Hematopoietic multipotent progenitor cell treated with erythropoietin and hydrocortisone succinate and interleukin-3 and kit ligand, for 17 days (in vitro differentiated cells): ENCODE data around the gene KCTD8.

Experiments
- DNase-seq: peaks from one replicate; pipeline ENCODE4 v3.0.0-alpha.2; 2015; ENCODE audit warnings: low spot score

Gene KCTD8

DNA sequence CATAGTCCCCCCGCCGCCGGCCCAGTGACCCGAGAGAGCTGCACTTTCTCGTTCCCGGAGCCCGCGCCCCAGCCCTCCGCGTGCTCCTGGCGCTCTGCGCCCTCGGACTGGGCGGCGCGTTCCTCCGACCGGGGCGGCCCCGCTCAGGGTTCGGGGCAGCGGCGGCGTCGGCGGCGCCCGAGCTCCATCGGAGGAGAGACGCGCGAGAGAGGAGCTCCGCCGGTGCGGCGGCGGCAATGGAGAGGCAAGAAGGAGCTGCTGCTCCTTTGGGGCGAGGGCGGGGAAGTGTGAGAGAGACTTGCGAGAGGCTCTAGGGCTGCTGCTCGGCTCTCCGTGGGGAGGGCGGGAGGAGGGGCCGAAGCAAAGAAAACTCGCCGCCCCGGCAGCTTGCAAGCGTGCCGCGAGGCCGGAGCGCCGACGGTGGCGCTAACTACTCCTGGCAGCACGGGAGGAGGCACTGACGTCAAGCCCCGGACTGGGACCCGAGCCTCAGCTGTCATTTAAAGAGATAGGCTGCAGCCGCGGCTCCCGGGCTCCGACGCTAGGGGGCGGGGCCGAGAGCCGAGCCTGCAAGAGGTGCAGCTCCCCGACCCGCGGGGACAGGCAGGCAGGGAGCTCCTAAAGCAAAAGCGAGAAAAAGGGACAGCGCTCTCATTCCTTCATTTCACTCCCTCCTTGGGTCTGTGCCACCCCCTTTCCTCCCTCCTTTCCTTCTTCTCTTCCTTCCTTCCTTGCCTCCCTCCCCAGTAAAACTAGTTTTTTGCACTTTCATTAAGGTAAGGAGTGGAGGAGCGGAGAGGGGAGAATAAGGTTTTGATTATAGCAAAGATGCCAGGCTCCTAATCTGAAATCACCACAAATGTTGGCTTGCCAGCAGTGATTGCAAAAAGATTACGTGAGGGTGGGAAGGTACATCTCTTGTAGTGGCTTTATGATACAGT lies at the start of gene KCTD8:
Gene KCTD8, minus strand, starts transcription at position 289 of the 941 bp plus-strand sequence.
- DNase-seq: peak; percentile 8

DNA sequence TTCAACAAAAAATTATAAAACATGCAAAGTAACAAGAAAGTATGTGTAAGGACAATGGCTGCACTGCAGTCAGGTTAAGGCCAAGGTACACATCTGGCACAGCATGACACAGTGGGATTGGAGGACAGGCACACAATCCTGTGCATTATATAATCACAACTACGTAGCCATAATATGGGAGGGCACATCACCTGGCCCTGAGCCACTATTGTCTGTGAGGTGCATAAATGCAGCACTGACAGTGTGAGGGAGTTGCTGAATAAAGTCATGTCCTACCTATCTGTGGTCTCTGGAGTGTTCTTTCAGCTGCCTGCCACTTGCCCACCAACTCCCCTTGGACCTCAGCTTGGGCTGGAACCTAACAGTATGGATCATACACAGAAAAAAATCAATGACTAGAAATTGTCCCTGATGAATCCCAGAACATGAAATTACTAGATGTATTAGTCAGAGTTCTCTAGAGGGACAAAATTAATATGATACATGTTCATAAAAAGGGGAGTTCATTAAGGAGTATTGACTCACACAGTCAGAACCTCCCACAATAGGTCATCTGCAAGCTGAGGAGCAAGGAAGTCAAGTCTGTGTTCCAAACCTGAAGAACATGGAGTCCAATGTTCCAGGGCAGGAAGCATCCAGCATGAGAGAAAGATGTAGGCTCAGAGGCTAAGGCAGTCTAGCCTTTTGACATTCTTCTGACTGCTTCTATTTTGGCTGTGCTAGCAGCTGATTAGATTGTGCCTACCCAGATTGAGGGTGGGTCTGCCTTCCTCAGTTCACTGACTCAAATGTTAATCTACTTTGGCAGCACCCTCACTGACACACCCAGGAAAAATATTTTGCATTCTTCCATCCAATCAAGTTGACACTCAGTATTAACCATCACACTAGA lies 46.4 kb upstream of the KCTD8 start:
- no peak for DNase-seq

DNA sequence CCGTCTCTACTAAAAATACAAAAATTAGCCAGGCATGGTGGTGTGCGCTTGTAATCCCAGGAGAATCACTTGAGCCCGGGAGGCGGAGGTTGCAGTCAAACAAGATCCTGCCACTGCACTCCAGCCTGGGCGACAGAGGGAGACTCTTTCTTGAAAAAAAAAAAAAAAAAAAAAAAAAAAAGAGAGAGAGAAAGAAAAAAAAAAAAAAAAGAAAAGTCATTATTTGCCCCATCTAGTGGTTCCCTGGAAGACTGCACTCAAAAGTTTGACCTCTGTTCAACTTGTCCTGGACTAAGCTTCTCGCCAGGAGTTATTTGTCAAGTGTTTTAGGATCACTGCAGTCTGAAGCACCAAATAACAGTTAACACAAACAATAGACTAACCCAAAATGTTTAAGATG lies 45.3 kb upstream of the KCTD8 start:
- no peak for DNase-seq

DNA sequence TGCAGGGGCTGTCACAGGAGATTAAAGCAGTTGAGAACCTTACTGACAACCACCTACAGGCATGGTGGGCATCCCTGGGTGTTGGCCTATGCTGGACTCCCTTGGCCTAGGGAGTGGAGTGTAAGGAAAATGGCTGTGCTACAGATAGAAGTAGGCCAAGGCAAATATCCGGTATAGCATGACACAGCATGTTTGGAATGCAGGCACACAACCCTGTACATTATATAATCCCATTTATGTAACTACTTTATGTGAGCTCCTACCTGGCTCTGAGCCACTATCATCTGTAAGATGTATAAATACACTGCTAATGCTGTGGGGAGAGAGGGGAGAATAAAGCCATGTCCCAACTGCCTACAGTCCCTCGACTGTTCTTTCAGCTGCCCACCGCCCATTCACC lies 38.7 kb upstream of the KCTD8 start:
- DNase-seq: no peak

DNA sequence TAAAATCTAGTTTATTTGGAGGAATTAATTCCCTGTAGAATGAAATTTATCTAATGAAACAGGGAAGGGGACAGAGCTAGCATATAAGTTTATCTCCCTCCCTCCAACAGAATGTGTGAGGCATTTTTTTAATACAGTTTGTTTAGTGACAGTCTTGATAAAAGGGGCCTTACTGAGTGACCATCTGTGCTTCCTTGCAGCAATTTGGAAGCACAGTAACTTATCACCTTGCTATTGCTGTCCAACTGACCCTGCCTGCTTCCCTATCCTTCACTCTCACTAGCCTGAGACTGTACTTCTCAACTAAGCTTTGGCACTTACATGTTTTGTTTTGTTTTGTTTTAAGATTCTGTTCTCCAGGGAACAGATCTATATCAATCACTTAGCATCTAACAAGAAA lies 31.1 kb upstream of the KCTD8 start:
- DNase-seq: no peak

DNA sequence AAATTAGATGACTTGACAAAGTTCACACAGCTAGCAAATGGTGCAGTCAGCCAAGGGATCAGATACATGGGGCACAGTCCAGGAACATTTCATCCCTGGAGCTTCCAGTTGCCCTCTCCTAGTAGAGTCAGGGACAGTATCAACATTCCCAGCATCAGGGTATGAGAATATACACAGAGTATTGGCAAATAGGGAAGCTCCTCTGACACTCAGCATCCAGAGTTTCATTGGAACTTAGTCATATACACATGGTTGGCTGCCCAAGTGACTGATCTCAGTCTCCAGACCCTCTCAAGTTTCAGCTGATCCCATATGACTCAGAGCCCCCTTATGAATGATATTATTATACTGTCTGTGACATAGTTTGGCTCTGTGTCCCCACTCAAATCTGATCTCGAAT lies 13.7 kb upstream of the KCTD8 start:
- DNase-seq: no peak

DNA sequence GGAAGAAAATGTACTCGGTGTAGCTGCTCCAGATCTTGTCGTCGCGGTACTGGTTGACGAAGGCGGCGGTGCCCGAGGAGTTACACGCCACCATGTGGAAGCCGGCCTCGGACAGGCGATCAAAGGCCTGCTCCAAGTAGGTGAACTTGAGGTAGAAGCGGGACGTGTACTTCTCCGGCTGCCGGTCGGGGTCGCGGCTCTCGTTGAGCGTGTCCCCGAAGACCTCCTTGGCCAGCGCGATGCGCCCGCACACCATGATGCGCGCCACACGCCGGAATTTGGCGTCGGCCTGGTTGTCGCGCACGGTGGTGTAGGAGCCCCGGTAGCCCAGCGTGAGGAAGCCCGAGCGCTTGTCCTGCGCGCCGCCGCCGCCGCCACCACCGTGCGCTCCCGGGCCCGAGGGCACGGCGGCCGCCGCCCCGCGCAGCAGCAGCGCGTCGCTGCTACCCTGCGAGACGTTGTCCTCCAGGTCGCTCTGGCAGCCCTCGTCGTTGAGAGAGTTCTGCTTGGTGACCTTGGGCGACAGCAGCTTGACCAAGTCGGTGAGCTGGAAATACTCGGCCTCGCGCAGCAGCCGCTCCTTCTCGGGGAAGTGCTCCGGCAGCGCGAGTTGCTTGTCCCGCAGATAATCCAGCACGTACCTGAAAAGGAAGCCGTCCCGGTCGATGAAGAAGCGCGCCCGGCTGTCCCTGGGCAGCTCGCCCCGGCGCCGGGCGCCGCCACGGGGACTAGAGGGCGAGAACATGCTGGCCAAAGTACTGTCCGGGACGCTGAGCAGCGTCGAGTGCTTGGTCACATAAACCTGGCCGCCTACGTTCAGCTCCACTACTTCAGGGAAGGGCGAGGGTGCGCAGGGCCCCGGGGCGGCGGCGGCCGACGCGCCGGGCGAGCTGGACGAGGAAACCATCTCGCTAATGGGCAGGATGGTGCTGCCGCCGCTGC lies 775 bp downstream of the KCTD8 start:
- no peak for DNase-seq

DNA sequence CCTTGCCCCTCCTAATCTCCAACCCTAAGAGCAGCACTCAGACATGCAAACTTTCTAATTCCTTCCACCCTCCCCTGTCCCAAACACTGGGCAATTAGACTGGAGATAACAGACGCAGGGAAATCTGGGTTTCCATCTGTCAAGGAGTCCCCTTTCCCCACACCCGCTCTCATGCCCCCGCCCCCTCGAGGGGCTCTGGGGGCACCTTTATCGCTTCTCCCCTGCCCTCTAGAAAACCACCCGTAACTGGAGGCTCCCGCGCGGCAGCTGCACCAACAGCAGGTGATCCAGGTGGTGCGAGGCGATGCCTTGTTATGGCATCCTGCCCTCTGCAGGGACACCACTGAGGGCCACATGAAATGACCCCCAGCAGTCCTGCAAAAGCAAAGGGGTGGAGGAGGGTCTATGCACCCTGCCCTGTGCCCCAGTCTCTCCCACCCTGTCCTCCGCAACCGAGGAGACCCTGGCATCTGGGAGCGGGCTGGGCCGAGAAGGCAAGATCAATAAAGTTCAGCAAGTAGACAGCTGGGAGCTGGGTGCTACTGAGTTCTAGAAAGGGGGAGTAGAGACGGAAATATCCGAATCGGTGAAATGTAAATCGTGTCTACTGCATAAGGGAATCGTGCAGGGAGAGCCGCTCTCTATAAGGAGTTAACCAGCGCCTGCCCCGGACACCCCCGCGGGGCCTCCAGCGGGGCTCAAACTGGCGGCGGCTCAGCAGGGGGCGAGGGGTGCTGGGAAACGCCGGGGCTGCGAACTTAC lies 1.6 kb downstream of the KCTD8 start:
- no peak for DNase-seq

DNA sequence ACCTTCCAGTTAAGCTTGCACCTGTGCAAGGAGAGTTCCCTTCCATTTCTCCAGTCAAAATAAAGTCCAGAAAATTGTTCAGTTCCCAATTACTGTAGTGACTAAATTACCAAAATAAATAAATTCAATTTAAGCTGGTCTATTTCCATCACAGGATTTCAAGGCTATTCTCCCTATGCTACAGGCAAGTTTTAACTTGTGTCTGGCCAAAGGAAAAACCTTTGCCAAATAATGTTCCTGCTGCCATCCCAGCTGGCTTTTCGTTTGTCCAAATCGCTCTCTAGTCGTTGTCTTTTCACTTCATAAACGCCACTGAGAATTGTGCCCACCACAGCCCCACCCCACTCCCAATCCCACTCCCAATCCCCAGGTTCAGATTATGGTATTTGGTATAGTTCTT lies 2.4 kb downstream of the KCTD8 start:
- DNase-seq: no peak

DNA sequence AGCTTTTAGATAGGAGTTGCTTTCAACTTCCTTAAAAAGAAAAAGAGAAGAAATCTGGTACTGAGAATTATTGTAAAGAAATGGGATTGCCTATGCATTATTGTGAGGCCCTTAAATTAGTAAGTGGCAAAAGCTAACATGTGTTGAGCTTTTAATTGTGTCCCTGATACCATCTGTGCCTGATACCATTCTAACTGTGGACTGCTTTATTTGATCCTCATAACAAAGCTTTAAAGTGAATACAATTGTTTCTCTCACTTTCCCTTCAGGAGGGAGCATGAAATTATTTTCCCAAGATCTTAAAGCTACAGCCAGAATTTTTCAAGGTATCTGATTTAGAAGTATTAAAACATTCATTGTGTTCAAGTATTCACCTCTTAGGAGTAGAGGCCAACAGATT lies 9.9 kb downstream of the KCTD8 start:
- no peak for DNase-seq

DNA sequence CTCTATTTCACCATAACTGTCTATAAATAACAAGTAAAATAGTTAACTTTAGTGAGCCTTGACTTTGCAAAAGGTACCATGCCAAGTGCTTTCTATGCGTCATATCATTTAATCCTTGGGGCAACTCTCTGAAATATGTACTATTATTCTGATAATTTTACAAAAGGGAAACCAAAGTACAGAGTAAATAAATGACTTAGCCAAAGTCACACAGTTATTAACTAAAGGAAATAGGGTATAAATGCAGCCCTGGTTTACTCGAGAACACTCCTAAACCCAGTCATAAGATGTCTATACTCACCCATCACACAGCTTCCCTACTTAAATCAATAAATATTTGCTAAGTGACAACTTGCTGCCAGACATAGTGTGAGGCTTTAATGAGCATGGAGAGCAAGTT lies 14.4 kb downstream of the KCTD8 start:
- DNase-seq: no peak

DNA sequence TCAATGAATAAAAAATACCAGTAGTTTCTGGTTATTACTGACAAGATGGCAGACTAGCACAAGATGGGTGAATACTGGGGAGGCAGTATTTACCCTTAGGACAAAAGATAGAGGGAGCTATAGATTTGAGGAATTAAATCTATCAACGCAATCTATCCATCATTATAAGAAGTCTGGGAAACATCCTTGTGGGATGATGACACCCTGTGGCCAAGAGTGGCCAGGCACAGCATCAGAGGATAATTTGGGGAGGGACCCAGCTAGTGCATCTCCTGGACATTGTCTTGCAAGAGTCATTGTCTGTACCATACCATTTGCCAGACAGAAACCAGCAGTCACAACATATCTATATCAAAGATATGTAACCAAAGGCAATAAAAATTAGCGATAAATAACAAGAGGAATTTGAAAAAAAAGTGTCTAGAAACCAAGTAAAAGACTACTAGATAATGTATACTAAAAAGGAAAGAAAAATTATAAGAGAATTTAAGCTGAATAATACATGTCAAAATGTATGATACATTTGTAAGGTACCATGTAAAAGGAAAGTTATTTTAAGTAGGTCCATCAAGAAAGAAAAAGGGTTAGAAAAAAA lies 22.9 kb downstream of the KCTD8 start:
- no peak for DNase-seq

DNA sequence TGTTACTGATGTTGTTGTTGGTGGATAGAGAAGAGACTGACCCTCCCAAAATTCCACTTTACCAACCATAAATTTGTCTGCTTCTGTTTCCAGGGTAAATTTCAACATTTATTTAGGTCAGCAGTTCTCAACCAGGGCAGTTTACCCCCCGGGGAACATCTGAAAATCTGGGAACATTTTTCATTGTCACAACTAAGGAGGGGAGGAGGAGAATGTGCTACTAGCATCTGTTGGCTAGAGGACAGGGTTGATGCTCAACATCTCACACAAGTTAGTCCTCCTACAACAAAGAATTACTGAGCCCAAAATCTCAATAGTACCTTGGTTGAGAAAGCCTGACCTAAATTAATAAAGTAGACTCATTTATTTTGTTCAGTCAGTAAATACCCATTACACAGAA lies 25.7 kb downstream of the KCTD8 start:
- no peak for DNase-seq

DNA sequence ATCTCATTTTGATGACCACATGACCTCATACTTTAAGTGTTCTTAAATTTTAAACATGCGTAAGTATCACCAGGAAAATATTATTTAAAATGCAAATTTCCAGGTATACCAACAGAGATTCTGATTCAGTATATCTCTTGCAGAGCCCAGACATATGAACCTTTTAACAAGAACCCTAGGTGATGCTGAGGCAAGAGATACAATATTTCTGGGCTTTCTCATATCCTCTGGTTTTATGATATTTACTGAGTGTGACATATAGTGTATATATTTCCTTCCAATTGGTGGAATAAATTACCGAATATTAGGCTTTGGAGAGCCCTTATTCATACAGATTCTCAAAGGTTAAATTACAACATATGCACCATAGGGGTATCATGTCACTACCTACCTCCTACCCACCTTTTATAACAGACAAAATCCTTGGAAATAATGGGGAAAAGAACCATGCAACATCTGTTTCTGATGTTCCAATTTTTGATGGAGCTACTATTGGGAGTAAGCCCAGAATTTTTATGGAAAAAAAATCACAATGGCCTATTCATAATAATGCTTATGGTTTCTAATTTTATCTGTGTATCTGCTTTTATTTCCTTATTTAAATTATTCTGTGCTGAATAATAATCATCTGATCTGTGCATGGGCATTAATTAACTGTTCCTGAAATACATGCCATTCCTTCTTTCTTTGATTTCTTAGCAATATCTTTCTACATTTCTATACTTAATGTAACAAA lies 27.1 kb downstream of the KCTD8 start:
- no peak for DNase-seq

DNA sequence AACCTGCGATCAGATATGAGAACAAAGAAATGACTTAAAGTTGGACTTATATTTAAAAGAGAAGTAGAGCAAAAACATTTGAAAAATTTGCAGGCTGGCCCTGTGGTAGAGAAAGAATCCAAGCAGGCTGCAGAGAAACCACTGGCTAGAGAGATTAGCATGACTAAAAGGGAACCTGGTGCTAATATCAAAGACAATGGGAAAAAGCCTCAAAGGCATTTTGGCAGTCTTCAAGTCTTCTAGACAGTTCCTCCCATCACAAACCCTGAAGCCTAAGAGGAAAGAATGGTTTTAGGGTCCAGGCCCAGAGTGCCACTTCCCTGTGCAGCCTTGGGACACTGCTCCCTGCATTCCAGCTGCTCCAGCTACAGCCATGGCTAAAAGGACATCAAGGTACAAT lies 33.4 kb downstream of the KCTD8 start:
- no peak for DNase-seq

DNA sequence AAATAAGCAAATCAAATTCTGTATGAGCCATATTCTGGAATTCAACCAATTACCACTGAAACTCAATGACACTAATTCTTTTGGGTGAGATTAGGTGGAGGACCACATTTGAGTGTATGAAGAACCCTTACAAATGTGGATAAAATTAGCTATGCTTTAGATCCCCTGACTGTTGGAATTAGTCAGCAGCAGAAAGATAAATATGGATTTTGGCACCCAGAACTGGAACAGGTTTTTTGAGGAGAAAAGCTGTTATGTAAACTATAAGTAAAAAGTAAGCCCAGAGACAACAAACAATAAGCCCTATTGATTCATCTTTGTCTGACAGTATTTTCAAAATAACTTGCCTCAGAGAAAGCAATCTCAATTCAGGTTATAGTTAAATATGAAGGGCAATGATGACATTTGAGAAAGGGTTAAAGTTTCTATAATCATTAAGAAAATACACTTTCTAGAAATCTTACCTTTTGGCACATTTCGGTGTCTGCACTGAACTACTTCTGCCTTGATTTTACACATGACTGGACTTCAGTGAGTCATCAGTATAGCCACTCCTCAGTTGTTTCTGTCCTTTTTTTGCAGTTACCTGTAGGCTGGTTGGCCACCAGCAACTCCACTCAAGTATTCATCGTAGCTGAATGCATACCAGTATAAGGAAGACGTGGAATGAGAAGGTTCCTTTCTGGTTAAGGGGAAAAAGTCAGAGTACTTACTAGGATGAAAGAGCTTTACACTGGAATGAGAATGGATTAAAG lies 80.0 kb downstream of the KCTD8 start:
- DNase-seq: no peak

DNA sequence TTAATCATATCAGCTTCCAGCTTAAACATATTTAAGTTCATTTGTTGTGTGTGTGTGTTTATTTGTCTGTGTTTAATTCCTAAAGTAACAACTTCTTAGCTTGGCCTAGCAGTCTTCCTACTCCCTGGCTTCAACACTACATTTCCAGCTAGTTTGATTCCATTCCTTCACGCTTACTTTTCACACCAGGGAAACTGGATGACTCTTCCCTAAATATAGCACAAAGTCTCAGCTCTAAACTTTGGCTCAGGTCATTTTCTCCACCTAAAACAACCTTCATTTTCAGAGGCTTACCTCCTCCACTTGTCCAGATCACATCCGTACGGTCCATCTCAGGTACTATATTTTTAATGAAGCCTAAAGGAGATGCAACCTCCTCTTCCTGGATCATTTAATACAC lies 94.4 kb downstream of the KCTD8 start:
- no peak for DNase-seq

DNA sequence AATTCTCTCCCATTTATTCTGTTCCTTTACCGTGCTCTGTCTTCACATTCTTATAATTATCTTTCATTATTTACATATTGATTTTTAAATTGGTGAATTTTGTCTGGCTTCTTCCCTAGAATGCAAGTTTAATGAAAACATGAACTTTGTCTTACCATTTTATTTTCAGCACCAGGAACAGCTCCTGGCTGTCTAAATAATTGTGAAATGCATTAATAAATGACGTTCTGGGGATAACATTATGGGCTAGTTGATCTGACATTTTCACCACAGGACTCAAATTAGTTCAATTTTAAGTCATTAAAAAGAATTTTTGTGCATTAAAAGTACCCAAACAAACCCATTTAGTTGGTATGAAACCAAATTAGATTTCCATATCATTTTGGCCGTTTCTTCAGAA lies 97.5 kb downstream of the KCTD8 start:
- no peak for DNase-seq

DNA sequence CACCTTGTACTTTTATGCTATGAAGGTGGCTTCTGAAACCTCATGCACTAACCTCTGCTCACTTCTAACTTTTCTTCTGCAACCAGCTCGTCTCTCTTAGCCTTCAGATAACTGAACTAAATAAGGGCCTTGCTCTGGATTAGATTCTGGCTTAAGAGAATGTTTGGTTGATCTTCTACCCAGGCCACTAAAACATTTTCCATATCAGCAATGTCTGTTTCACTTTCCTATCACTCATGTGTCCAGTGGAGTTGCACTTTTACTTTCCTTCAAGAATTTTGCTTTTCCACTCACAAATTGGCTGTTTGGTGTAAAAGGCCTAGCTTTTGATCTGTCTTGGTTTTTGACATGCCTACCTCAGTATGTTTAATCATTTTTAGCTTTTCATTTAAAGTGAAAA lies 105.8 kb downstream of the KCTD8 start:
- DNase-seq: no peak
